Activated CD4-positive, alpha-beta T cell treated with anti-CD3 and anti-CD28 coated beads, Interleukin-2, amount 50 U/mL, for 24 hours (primary cell): ENCODE measurements around the gene TMEM243.
"Not testable (repeated sequence)": the region's sequence is repeated elsewhere in the genome, so short reads cannot be mapped to it uniquely, and the experiment has no call there.

Experiments
- DNase-seq, 2 donors: peaks; one replicate each; pipeline ENCODE4 v3.0.0-alpha.2; 2020; ENCODE audit warnings: low read depth in 1 of 2, low spot score in 1 of 2

The TMEM243 gene

DNA sequence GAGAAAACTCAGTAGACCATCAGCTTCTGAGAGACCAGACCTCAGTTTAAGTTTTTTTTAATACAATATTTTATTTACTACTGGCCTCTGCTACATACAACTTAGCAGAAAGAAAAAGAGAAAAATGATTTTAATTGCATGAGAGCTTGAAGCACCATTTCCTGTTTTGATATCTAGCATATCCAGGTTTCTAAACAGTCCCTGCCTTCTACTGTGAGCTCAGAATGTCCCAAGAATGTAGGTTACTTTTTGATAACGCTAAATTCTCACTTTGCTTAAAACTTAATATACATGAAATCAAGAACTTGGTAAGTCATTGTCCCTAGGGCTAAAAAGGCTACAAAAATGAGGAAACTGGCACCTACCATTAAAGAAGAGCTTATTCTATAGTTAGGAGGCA is 7.0 kb downstream of the TMEM243 start:
- DNase-seq, result no peak

GRCh38 chr7:87210506-87210905 is 9.0 kb downstream of the TMEM243 start:
- no peak for DNase-seq

GRCh38 chr7:87209295-87209924 is 10.1 kb downstream of the TMEM243 start:
- DNase-seq, result no peak

DNA sequence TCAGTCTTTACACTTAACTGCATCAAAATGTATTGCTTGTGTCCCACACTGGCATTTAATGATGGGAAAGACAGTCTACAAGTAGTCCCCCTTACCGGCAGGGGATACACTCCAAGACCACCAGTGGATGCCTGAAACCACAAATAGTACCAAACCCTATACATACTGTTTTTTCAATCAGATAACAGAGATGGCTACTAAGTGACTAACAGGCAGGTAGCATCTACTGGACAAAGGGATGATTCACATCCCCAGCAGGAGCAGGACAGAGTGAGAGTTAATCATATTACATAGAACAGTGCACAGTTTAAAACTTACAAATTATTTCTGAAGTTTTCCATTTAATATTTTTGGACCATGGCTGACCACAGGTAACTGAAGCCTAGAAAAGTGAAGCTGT is 13.2 kb downstream of the TMEM243 start:
- DNase-seq, result no peak

- DNase-seq, result not testable (repeated sequence)
These were observed 13.8 kb downstream of the TMEM243 start for GRCh38 chr7:87205701-87206100.

DNA sequence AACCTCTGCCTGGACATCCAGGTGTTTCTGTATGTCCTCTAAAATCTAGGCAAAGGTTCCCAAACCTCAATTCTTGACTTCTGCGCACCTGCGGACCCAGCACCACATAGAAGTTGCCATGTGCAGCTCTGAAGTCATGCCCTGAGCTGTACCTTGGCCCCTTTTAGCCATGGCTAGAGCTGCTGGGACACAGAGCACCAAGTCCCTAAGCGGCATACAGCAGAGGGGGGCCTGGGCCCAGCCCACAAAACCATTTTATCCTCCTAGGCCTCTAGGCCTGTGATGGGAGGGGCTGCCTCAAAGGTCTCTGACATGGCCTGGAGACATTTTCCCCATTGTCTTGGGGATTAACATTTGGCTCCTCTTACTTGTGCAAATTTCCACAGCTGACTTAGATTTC is 14.6 kb downstream of the TMEM243 start:
- DNase-seq, result no peak

GRCh38 chr7:87203929-87204328 is 15.6 kb downstream of the TMEM243 start:
- DNase-seq, result not testable (repeated sequence)

GRCh38 chr7:87202705-87203104 is 16.8 kb downstream of the TMEM243 start:
- no peak for DNase-seq

GRCh38 chr7:87202208-87202607 is 17.3 kb downstream of the TMEM243 start:
- no peak for DNase-seq

- DNase-seq, result no peak
These were observed 19.7 kb downstream of the TMEM243 start for GRCh38 chr7:87199700-87200450.

DNA sequence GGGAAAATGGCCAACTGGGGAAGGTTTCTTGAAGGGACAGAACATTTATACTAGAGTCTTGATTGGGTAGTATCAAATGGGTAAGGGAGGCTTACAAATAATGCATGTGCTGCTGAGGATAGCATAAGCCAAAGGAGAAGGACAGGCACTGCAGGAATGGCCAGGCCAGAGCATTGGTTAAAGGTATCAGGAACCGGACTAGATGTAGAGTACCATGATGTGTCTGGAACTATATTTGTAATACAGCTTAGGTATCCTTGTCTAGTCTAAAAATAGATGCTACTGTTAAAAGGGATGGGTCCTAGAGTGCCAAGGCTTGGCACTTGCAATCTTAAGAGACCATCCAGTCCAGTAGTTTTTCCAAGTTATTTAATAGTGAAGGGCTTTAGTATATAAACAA is 20.3 kb downstream of the TMEM243 start:
- no peak for DNase-seq

- no peak for DNase-seq
These were observed 25.6 kb downstream of the TMEM243 start for GRCh38 chr7:87193912-87194311.

DNA sequence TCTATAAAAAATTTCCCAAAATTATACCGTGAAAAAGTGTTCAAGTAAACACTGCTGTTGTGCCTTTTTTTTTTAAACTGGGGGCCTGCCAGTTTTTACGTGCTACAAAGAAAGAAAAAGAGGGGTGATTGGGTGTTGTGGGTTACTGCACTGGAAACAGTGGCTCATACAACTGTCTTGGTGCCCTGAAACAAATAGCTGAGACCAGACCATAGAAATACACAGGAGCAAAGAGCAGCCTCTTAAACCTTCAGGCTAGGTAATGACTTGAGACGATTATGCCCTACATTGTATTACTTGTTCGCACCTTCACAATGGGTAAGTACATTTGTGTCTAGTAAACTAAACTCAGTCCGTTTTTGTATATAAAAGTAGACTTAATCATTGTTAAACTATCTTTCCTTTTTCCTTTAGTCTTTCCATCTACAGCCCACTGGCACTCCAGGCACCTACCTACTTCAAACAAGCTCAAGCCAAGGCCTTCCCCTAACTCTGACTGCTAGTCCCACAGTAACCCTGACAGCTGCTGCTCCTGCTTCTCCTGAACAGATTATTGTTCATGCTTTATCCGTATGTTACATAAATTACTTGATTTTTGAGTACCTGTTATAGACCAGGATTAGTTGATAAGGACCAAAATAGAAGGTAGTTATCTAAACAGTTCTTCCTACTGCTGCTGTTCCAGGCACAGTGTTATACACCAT is 26.6 kb downstream of the TMEM243 start:
- no peak for DNase-seq

GRCh38 chr7:87190783-87191182 is 28.7 kb downstream of the TMEM243 start:
- no peak for DNase-seq

DNA sequence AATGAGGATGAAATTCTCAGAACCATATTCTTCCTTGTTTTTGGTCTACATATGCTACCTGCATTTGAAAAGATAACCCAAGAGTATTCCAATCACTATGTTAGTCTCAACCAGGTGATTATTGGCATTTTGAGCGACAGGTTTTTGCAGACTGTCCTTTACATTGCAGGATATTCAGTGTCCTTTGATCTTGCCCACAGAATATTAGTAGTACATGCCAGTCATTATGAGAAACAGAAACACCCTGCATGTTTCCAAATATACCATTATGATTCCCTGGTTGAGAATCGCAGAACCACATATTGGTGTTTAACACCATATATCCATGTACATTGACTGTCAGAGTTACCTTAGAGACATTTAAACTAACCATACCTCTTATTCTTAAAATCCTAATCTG is 30.6 kb downstream of the TMEM243 start:
- no peak for DNase-seq

DNA sequence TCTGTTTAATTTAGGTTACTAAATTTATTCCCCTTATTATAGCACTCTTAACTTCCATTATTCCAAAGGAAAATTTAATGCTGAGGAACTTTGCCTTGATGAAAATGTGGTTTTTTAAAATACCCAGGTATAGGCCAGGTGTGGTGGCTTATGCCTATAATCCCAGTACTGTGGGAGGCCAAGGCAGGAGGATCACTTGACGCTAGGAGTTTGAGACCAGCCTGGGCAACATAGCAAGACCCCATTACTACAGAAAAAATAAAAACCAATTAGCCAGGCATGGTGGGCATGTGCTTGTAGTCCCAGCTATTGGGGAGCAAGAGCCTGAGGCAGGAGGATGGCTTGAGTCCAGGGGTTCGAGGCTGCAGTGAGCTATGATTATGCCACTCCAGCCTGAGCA is 32.4 kb downstream of the TMEM243 start:
- no peak for DNase-seq

DNA sequence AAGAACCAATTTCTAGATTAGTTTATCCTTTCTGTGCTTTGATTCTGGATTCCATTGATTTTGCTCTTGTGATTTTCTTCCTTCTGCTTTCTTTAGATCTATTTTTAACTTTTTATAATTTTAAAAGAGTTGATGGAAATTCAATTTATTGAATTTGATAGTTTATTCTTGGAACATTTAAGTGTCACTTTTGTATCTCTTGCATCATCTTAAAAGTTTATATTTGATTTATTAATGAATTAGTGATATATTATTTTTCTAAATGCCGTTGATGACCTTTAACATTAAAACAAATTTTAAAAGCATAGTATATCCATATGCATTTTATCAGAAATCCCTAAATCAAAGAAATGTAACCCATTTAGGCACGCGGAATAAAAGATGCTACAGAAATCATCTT is 40.4 kb downstream of the TMEM243 start:
- DNase-seq, result no peak

DNA sequence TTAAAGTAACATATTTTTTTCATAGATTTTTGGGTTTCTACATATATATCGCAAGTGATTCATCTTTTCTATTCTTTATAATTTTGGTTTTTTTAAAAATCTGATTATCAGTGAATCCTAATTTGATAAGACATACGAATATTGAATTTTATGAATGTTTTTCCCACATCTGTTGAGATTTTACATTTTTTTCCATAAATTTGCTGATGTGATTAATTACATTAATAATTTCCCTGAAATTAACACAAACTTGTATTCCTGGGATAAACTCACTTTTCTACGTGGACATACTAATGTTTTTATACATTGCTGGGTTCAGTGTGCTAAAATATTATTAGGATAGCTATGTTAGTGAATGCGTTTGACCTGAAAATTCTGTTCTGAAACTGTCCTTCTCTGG is 41.2 kb downstream of the TMEM243 start:
- no peak for DNase-seq

DNA sequence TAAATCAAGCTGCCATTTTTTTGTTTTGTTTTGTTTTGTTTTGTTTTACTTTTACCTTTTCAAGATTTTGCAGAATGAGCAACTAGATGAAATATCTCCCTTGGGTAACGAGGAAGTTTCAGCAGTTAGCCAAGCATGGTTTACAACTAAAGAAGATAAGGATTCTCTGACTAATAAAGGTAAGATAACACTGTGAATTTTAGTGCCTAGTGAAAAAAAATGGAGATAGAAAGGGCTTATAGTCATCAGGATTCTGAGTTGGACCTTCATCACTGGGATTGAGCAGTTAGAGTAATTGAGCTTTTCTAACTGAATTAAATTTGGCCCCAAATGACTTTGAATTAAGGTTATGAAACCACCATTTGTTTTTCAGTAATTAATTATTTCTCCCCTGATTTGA is 46.1 kb downstream of the TMEM243 start:
- no peak for DNase-seq

DNA sequence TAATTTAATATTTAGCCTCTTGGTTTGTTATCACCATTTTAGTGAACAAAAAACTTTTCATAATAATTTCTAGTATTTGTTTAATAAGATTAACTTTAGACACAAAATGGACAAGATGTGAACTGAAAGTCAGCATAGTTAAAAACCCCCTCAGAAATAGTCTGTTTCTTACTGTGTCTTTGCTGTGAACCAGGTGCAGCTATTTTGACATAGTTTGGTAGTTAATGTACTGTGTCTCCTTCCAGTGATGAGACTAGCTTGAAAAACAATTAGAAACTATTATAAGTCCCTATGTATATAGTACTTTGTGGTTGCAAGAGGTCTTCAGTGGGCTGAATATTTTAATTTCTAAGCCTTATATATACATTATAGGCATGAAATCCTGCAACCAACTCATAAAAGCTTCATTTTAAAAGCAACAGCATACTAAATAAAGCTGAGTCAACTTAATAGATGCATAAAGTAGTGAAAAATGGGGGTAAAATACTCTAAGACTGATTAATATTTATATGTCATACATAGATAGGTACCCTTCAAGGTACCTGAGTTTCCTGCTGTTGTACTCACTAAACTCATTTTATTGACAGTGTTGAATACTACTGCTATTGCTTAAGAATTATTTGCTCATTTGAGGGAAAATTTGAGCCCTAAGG is 48.1 kb downstream of the TMEM243 start:
- DNase-seq, result no peak

- DNase-seq, result no peak
These were observed 48.7 kb downstream of the TMEM243 start for GRCh38 chr7:87170828-87171227.

DNA sequence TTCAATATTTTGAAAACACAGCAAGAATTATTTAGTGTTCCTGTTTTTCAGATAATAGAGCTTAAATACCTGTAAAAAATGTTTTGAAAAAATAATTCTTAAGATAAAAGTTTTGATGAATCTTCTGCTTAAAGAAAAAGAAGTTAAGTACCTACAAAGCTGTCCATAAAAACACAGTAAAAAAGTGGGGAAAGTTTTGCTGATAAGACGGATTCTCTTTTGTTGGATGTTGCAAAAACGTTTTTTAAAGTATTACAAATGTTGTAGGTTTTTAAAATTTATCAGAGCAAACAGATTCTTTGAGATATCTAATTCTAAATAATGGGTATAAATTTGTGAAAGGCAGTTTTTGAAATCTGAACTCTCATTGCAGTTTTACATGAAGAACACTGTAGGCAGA is 55.1 kb downstream of the TMEM243 start:
- DNase-seq, result no peak
